DMS53 treated with DMSO at 0.1 percent for 48 hours (cell line): ENCODE measurements around the gene COL15A1.
A peak's percentile ranks its signal among the peaks of the same experiment; 100 is the strongest.

Experiments
- DNase-seq: peaks from one replicate; lab custom pipeline; 2025; ENCODE audit not compliant: unreplicated experiment; lab: John Stamatoyannopoulos, UW

The COL15A1 gene

GRCh38 chr9:99103901-99104458, 160.3 kb downstream of the COL15A1 start:
- no peak for DNase-seq

- peak; percentile 71 for DNase-seq
These were observed 160.9 kb downstream of the COL15A1 start, which contains the start of gene TGFBR1 for GRCh38 chr9:99104459-99105151. Gene TGFBR1, plus strand, starts transcription at chr9:99105113. Its CDS starts 93 bp downstream, at chr9:99105206.

GRCh38 chr9:99105152-99106043, 161.7 kb downstream of the COL15A1 start:
- DNase-seq = no peak

GRCh38 chr9:99106044-99106375, 162.3 kb downstream of the COL15A1 start:
- no peak for DNase-seq

- DNase-seq = no peak
These were observed 163.7 kb downstream of the COL15A1 start for GRCh38 chr9:99107421-99107820.

GRCh38 chr9:99108131-99108530, 164.4 kb downstream of the COL15A1 start:
- no peak for DNase-seq

GRCh38 chr9:99109522-99109921, 165.8 kb downstream of the COL15A1 start:
- no peak for DNase-seq

- no peak for DNase-seq
These were observed 169.2 kb downstream of the COL15A1 start for GRCh38 chr9:99112750-99113413.

GRCh38 chr9:99113414-99114048, 169.8 kb downstream of the COL15A1 start:
- no peak for DNase-seq

- DNase-seq = no peak
These were observed 170.3 kb downstream of the COL15A1 start for GRCh38 chr9:99114049-99114440.

- DNase-seq = no peak
These were observed 171.3 kb downstream of the COL15A1 start for GRCh38 chr9:99114846-99115500.

GRCh38 chr9:99116003-99116411, 172.3 kb downstream of the COL15A1 start:
- no peak for DNase-seq

- DNase-seq = no peak
These were observed 175.2 kb downstream of the COL15A1 start for GRCh38 chr9:99118782-99119466.

- no peak for DNase-seq
These were observed 176.4 kb downstream of the COL15A1 start for GRCh38 chr9:99119976-99120655.
